Stimulated activated CD4-positive, alpha-beta T cell treated with anti-CD3 and anti-CD28 coated beads, Interleukin-2, amount 100 ng/mL, for 4 hours (primary cell): Measurements from ENCODE around the gene STK40.

ENCODE experiments used
- DNase-seq: peaks from one replicate; pipeline ENCODE4 v3.0.0-alpha.2; 2020; ENCODE audit warnings: low read depth

STK40 gene

DNA sequence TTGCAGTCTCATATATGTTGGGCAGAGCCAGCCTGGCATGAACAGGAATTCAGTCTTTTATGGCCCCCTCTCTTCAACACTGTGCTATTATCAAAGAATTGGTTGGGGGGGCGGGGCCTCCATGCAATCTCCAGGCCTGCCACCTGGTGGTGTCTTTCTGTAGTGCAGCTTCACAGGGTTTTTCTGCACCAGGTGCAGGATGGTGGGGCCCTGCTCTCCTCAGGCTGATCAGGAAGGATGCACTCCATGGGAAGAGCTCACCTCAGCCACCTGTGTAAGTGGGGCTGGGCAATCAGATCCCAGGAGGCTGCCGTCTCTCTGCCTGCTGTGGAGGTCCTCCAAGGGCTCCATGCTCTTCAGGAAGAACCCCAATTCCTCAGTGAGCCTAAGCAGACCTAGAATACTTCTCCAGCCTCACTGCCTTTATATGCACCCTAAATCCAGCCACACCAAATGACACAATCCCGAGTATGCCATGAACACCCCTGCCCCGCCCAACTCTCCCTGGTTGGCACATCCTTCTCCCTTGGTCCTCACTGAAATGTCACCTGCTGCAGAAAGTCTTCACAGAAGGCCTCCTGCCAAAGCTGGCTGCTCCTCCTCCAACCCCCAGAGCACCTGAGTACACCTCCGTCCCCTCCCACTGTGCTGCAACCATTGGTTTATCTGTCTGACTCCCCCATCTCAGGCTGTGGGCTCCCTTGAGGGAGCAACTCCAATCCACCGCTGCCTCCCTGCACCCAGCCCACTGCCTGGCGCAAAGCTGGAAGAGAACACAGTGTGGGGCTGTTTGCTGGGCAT, 16.5 kb downstream of the STK40 start:
- DNase-seq = peak; percentile 72

DNA sequence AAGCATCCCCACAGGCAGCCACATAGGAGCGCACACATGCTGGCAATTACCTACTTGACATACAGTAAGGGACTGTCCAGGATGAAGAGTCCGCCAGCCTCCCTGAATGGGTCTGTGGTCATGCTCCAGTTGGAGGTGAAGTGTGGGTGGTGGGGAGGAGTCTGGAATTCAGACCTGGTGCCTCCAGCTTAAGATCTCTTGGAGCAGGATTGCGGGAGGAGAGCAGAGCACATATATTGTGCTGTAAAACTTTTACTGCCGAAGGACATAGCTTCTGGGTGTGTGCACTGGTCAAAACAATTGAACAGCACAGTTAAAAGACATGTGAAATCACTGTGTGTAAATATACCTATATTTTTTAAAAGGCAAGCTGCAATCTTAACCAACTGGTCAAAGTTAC, 17.9 kb downstream of the STK40 start:
- DNase-seq = no peak

DNA sequence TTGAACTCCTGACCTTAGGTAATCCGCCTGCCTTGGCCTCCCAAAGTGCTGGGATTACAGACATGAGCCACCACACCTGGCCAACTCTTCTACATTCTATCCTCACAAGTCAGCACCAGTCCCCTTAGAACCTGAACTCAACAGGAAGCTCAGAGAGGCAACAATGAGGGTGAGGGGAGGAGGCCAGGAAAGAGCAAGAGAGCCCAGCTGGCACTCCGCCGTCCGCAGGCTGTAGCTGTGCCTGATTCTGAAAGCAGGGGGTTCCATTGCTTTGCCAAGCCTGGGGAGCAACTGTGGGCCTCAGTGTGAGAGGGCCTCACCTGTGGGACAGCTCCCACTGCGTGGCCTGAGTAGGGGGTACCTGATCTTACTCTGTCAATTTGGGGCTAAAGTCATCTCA, 18.7 kb downstream of the STK40 start:
- no peak for DNase-seq

DNA sequence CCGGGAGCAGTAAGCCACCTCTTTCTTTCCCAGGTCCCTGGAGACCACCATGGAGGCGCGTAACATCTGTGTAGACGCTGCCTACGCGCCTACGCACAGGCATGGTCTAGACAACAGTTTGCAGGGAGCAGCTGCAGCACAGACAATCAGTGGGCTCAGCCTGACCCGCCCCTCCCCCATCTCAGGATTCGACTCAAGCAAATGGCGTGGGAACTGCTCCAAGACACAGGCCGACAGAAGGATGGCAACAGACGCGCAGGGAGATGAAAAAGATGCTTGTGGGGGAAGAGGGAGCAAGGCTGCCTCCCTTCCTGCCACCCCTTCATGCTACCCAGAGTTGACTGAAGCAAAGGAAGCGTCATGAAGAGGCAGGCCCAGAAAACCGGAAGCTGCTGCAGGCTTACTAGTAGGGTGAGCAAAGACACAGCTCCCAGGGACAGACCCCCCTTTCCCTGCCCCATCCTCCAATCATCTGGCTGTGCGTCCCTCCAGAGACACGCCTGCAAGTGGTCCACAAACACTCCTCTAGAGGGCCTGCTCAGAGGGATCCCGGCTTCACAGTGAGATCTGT, 19.5 kb downstream of the STK40 start:
- DNase-seq = no peak

DNA sequence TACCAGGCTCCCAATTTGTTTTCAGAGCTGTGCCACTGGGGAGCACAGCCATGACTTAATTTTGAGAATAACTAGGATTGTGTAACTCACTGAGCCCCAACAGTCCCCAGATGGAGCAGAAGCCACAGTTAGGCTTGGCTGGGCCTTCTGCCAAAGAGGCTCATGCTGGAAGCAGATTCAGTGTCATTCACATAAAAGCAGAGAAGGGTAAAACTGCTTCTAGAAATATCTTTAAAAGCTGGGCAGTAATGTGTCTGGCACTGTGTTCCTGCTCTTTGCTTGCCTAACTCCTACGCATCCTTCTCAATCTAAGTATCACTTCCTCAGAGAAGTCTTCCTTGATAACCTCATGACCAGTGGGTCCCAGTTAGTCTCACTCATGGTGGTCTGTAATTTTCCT, 20.3 kb downstream of the STK40 start:
- DNase-seq = no peak

DNA sequence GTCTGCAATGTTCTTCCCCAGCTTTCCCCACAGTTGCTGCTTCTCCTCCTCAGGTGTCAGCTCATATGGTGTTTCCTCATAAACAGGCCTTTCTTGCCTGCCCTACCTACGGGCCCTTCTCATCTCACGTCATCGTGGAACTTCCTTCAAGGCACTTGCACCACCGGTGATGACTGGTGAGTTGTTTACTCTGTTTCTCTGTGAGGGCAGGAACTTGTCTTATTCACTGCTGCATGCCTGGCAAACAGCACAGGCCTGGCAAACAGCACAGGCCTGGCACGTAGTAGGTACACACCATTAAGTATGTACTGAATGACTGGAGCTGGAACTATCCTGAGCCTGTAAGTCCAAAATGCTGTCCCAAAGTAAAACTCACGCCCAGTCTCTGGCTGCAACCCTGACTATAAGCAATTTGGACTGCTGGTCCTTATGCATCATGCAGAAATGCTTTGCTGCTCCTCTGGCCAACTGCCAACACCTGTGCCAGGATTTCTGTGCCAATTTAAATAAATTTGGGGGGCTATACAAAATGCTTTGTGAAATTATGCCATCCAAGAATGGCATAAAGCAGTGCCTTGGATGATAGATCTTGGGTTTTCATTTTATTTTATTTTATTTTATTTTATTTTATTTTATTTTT, 25.7 kb downstream of the STK40 start:
- peak; percentile 28 for DNase-seq

DNA sequence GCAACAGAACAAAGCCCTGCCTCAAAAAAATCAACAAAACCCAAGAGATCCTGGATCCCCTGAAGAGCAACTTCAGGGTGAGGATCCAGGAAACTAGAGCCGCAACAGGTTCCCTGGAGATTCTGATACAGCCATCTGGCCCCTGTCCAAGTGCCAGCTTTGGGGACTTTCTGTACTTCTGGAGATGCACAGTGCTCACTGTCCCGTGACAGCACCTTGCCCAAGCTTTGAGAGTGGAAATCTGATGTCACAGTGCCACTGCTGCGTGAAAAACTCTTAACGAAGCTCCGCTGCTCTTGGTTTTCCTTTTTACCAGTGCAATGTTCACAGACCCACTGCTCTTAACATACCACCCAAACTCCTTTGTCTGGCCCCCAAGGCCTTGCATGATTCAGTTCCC, 26.3 kb downstream of the STK40 start:
- DNase-seq = no peak

DNA sequence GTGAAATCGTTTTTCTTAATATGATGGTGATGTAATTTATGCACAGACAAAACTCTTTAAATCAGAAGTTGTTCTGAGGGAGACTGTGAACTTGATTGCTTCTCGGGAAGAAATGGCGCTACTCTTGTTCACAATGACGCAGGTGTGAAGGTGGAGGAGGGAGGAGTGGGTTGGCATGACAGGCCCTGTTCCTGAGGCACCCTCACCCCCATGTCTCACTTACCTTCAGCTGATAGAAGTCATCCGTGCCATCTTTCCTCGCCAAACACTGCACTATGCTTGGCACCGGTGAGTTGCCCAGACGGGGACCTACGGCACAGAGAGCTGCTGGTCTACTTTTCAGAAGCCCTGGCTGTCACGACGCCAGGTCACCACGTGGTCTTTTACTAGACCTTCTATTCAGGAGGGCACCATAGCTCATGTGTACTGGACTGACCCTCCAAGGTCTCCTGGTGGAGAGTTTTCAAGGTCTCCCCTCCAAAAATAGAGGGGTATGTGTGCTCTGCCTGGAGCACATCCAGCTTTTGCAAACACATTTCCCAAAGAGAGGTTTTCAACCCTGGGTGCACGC, 27.1 kb downstream of the STK40 start:
- no peak for DNase-seq

DNA sequence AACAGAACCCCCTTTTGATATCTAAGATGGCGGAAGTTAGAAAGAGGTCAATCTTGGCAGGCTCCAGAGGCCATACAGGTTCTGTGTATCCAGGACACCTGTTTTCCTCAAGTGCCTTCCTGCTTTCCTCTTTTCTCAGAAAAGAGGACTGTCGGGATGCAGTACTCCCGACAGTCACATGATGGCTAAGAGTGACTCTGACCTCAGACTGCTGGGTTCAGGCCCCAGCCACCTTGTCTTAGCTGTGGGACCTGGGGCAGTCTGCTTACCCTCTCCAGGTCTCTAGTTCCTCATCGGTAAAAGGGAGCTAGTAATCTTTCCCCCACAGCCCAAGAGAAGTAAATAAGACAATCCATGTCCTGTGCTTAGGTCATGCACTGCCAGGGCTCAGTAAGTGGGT, 29.9 kb downstream of the STK40 start:
- DNase-seq = no peak

DNA sequence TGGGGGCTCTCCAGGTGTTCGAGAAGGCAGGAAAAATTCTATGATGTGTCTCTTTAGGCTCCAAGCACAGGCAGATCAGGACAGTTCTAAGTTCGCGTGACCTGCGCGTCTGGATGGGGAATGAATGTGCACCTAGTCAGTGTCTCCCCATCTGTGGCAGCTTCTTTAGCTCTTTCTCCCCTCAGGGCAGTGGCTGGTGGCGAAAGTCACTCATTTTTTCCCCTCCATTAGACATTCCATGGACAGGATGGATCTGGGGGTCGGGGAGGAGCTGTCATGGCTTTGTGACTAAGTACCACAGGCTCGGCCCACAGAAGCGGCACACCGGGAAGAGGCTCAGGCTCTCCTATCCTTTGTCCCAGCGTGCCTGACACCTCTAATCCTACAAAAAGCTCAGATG, 31.2 kb downstream of the STK40 start:
- DNase-seq = no peak

DNA sequence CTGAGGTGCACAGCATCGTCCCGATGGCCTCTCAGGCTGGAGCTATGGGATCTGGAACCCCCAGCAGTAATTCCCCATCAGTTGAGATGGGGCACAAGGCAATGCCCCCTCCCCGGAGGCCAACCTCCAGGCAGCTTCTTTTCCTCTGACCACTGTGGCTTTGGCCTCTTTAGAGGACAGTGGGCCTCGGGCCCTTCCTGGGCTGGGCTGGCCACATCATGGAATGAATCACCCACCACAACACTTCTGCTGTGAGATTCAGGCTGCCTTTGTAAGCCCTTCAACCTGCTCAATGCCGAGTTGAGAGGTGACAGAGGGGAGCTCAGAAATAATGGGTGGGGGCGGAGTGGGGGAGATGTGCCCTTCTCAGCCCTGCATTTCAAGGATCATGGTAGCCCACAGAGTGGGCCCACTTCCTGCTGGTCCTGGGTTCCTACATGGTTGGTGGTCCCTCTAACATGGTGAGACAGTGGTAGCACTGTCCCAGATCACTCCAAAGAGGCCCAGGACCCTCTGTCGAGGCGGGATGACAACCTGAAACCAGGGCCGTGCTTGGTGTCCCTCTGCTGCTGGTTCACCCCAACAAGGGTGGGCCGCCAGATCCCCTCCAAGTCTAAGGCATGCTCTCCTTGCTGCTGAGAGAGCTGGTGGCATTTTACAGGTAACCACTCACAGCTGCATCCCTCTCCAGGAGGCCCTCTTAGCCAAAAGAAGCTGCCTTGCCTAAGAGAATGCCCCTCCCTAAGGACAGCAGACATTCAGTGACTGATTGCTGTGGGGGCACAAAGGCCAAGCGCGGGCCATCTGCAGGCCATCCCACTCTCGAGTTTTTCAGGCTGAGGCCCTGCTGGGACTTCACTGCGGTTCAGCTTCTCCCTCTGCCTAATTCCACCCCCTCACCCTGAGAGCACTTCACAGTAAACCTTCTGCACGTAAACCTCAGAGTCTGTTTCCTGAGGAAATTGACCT, 32.5 kb downstream of the STK40 start:
- DNase-seq = no peak

DNA sequence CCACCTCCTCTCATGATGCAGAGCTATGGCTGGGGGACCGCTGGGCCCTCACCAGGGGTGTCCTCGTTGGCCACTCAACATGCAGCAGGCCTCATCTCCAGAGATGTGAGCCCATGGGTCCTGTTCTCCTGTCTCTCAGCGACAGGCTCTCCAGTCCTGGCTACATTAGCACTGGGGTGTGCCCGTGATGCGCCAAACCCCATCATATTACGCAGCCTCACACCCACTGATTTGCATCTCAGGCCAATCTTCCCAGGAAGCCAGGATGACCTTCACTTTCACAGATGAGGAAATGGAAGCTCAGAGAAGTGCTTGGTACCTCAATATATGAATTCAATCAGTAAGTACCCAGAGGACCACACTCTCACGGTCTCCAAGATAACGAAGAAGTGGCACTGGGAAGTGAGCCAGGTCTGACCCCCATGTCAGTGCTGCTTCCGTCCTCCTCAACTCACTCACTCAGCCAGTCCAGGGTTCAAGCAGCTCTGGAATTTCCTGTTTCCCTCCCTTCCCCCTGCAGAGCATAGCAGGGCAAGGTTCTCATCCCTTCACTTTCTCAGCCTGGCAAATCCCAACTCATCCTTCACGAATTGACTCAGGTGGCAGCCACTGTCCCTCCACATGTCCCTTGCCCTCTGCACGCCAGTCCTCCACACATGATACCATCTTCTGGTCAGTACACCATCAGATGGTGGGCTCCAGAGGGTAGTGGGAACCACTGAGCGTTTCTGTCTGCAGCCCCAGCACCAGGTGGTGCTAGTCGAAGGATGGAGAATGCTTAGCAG, 33.4 kb downstream of the STK40 start:
- DNase-seq = no peak

DNA sequence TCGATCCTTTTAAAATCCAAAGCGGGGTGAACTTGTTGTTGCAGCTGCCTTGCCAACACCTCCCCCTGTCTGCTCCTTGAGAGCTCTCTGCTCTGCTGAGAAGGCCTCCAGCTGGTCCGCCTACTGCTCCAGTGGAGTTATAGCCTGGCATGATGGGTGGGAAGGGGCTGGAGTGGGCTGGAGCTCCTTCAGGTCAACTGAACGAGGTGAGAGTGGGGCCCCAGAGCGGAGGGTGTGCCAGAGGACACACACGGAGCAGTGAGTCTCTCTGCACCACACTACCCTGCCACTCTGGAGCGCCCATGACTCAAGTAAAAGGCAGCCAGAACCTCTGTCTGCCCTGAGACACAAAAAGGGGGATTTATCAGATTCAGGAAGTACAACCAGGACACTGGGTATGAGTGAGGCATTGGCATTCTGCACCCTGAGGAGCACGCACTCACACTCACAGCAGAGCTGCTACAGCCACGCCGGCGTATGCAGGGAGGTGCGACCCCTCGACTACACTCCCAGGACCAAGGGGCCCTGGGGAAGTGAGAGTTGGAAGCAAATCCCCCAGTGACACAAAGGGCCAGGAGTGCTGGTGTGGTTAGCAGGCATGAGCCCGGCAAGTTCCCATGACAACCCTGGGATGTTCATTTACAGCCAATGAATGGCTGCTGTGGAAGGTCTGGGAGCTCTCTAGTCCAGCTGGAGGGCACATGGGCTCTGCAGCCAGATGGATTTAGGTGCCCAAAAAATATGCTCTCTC, 34.3 kb downstream of the STK40 start:
- DNase-seq = no peak

DNA sequence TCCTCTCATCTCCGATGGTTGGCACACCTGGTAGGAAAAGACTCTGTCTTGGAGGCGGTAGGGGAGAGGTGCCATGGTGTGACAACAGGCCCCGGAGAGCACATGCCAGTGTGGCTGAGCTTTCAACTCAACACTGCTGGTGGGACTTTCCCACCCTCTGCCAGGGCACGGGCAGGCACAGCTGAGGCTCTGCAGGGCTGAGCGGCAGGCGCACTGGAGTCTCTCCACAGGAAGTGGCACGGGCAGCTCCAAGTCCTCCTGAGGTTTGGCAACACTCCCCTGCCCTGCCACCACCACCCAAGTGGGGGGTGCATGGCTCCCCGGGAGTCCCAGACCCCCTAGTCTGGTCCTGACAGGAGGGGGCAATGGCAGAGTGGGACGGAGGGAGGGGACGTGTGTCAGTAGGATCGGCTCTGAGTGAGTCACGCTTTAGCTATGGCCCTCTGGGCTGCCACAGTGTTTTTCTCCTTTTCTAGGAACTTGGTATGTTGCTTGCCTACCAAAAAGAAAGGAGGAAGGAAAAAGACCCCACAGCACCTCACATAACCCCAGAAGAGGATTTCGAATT, 35.0 kb downstream of the STK40 start:
- peak; percentile 46 for DNase-seq

DNA sequence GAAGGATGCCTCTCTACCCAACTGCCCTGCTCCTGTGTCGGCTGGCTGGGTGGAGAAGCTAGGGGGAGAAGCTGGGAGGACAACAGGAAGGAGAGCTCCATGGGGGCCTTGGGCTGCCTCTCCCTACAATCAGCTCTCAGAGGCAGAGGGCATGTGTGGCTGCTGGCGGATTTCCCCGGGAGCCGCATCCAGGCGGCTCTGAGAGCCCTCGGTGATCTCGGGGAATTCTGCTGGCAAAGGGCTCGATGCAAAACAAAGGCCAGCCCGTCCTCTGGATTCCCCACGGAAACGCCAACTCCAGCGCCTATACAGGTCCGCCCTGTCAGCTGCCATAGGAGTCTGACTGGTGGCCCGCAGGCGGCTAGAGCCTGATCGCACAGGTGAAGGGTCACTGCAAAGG, 35.9 kb downstream of the STK40 start:
- DNase-seq = no peak

DNA sequence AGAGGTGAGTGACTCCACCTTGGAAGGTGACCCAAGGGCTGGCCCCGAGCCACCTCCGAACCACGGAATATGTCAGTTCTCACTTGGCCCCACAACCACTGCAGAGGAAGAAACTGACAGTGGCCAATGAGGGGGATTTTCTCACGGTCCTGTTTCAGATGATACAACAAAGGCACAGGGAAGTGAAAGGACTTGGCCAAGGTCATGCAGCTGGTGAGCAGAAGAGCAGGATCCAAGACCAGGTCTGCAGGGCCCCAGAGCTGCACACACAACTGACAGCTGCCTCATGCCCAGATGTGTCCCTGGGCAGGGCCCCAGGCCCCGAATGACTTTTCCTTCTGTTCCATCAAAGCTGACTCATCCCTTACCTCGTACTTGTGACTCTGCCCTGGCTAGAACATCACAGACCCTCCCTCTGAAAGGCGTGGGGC, 36.5 kb downstream of the STK40 start:
- no peak for DNase-seq

DNA sequence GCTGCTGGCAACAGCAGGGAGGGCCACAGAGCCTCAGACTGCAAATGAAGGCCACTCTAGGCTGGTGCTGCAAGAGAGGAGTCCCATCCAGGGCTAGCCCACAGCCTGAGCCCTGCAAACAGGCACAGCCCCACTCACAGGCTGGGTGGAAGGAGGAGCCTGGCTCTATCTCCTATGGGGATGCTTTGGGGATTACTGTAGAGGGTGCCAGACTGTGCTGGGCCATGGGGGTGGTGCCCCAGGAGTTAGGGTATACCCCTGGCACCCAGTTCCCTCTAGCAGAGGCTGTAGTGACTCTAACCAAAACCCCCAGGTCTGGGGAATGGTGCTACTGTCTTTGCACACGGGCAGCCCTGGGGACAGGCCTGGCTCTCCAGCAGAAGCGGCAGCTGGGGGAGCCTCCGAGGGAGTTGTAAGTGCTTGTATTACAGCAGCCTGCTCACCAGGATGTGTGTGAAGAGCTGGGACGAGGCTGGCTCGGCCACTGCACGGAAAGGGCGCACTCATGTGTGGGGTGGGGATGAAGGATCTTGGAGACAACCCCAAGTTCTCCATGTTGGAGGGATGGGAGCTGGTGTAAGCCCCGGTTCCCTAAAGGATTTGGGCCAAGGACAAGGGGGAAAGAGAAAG, 38.9 kb downstream of the STK40 start:
- DNase-seq = no peak

DNA sequence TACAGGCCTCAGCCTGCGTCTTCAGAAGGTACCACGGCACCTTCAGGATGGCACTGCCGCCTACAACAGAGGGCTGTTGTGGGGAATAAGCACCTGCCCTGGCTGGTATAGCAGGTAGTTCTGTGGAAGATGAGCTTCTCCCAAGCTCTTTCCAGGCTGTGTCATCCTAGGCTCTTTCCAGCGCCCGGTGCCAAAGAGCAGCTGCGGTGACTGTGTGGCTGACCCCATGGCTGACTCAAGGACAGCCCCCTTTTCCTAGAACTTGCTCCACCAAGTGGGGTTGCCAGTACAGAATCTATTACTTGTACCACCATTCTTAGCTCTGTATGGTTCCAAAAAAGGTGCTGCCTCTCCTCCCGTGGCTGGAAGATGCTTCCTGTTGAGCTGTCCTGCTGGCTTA, 40.4 kb downstream of the STK40 start:
- DNase-seq = no peak

DNA sequence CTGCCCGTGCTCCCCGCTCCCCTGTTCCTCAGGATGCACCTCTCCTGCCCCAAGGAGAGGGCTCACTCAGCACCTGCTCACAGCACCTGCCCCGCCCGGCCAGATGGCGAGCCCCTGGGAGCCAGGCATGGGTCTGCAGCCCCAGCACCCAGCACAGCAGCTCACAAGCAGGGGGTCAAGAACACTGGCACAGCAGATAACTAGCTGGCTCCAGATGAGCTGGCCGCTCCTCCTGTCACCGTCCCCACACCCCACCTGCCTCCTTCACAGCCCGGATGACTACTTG, 41.4 kb downstream of the STK40 start:
- DNase-seq = no peak
